OCI-LY3 (cell line): ENCODE measurements around the gene AGAP5.

Experiments used
- H2AFZ ChIP-seq: fragments of 200-600, 300-600 bp; shearing (Covaris generic); 2 replicates; pipeline ENCODE4 v1.6.0; 2014; ENCODE audit warnings: antibody characterized with exemption, low read depth, low read length
- H3K27ac ChIP-seq: fragments of 200-600, 300-600 bp; sonication (generic); 2 replicates; pipeline ENCODE4 v1.5.1; 2014; ENCODE audit warnings: mild to moderate bottlenecking, low read length, moderate library complexity, mixed read lengths
- H3K27me3 ChIP-seq: fragments of 200-600, 300-600 bp; sonication (generic); 2 replicates; pipeline ENCODE4 v1.6.1; 2014; ENCODE audit warnings: low read depth, low read length, mixed read lengths
- H3K36me3 ChIP-seq: fragments of 200-600, 300-600 bp; sonication (generic); replicated peaks from 2 replicates; pipeline ENCODE3; 2014; ENCODE audit warnings: low read depth, low read length, mixed read lengths
- H3K4me1 ChIP-seq: fragments of 300-600, 200-600 bp; sonication (generic); 2 replicates; pipeline ENCODE4 v1.6.1; 2014; ENCODE audit warnings: low read length, mixed read lengths
- H3K4me2 ChIP-seq: fragments of 200-600, 300-600 bp; sonication (generic); 2 replicates; pipeline ENCODE4 v1.6.1; 2014; ENCODE audit warnings: low read length, mixed read lengths
- H3K4me3 ChIP-seq: fragments of 300-600, 200-600 bp; sonication (generic); 2 replicates; pipeline ENCODE4 v1.5.1; 2014; ENCODE audit warnings: antibody characterized with exemption, mild to moderate bottlenecking, low read length, moderate library complexity
- H3K79me2 ChIP-seq: fragments of 300-600, 200-600 bp; shearing (Covaris generic); 2 replicates; pipeline ENCODE4 v1.6.1; 2014; ENCODE audit warnings: mild to moderate bottlenecking, low read length, mixed read lengths
- H3K9ac ChIP-seq: fragments of 300-600, 200-600 bp; shearing (Covaris generic); 2 replicates; pipeline ENCODE4 v1.6.0; 2014; ENCODE audit warnings: mild to moderate bottlenecking, low read length, moderate library complexity
- H3K9me3 ChIP-seq: fragments of 200-600, 300-600 bp; shearing (Covaris generic); 2 replicates; pipeline ENCODE4 v1.6.1; 2014; ENCODE audit warnings: low read length, mixed read lengths; ENCODE audit not compliant: insufficient read depth
- H4K20me1 ChIP-seq: fragments of 200-600, 300-600 bp; sonication (generic); 2 replicates; pipeline ENCODE4 v1.6.1; 2016; ENCODE audit warnings: low read length, mixed read lengths; ENCODE audit not compliant: insufficient read depth
- CTCF ChIP-seq: fragments of 200-600, 300-600 bp; sonication (generic); IDR thresholded peaks from 2 replicates; pipeline ENCODE4 v1.5.1; 2014; ENCODE audit warnings: antibody characterized with exemption, low read length, low read depth
- EZH2phosphoT487 ChIP-seq: fragments of 200-600 bp; shearing (Covaris generic); IDR thresholded peaks from 2 replicates; pipeline ENCODE4 v1.6.1; 2018; ENCODE audit warnings: antibody characterized with exemption, mixed run types, low read depth

Gene AGAP5

GRCh38 chr10:73639286-73639685 lies 58.6 kb downstream of the AGAP5 start:
- H3K9me3 ChIP-seq = no peaks in the 10 kb centered on the region
- no peaks in the 10 kb centered on the region for H3K36me3 ChIP-seq
- no peak overlapping the region for H3K27ac ChIP-seq
- no peak overlapping the region for H2AFZ ChIP-seq
- H3K4me3 ChIP-seq = no peak overlapping the region
- no peak overlapping the region for H3K9ac ChIP-seq
- no peak overlapping the region for H3K4me2 ChIP-seq
- no peak for TF ChIP-seq EZH2phosphoT487
- no peak for TF ChIP-seq CTCF
- H3K79me2 ChIP-seq = no peaks in the 10 kb centered on the region
- no peaks in the 10 kb centered on the region for H3K27me3 ChIP-seq
- H3K4me1 ChIP-seq = peaks cover under 1% of the 10 kb centered on the region
- no peaks in the 10 kb centered on the region for H4K20me1 ChIP-seq

- H3K4me3 ChIP-seq = no peak overlapping the region
- TF ChIP-seq EZH2phosphoT487 (no peak), CTCF (no peak)
These were observed 62.1 kb downstream of the AGAP5 start for GRCh38 chr10:73635781-73636180.

GRCh38 chr10:73634421-73634820 lies 63.5 kb downstream of the AGAP5 start:
- no peak overlapping the region for H2AFZ ChIP-seq
- H3K9ac ChIP-seq = no peak overlapping the region
- TF ChIP-seq EZH2phosphoT487 (no peak), CTCF (no peak)
- H3K27ac ChIP-seq = no peak overlapping the region
- H4K20me1 ChIP-seq = no peaks in the 10 kb centered on the region
- H3K4me1 ChIP-seq = no peaks in the 10 kb centered on the region
- no peak overlapping the region for H3K4me2 ChIP-seq
- no peaks in the 10 kb centered on the region for H3K36me3 ChIP-seq
- H3K9me3 ChIP-seq = no peaks in the 10 kb centered on the region
- no peaks in the 10 kb centered on the region for H3K79me2 ChIP-seq
- no peaks in the 10 kb centered on the region for H3K27me3 ChIP-seq
- no peak overlapping the region for H3K4me3 ChIP-seq

More at GRCh38 chr10:73635781-73636180, 62.1 kb downstream of the AGAP5 start:
- H4K20me1 ChIP-seq = no peaks in the 10 kb centered on the region
- H3K4me1 ChIP-seq = no peaks in the 10 kb centered on the region
- H3K9me3 ChIP-seq = no peaks in the 10 kb centered on the region
- no peaks in the 10 kb centered on the region for H3K36me3 ChIP-seq
- no peaks in the 10 kb centered on the region for H3K27me3 ChIP-seq
- no peak overlapping the region for H3K27ac ChIP-seq
- H3K4me2 ChIP-seq = no peak overlapping the region
- H3K9ac ChIP-seq = no peak overlapping the region
- H3K79me2 ChIP-seq = no peaks in the 10 kb centered on the region
- no peak overlapping the region for H2AFZ ChIP-seq

- Histone ChIP-seq H3K27me3 (no peaks in the 10 kb centered on the region), H3K4me1 (peaks cover 4% of the 10 kb centered on the region; the same call in 1 of the 2 replicates), H2AFZ (no peak overlapping the region), H4K20me1 (no peaks in the 10 kb centered on the region), H3K9me3 (no peaks in the 10 kb centered on the region), H3K4me3 (no peak overlapping the region), H3K79me2 (peaks cover 7% of the 10 kb centered on the region), H3K4me2 (no peak overlapping the region), H3K27ac (no peak overlapping the region), H3K36me3 (no peaks in the 10 kb centered on the region), H3K9ac (no peak overlapping the region)
- TF ChIP-seq EZH2phosphoT487 (no peak), CTCF (no peak)
These were observed 68.7 kb downstream of the AGAP5 start for GRCh38 chr10:73629165-73629564.
